HG02678 (cell line): ENCODE results near the gene FAM98C.

Source experiments
- ATAC-seq: cut with Tn5 transposase; IDR thresholded peaks from one replicate; pipeline ENCODE4 v1.9.1; 2021; ENCODE audit warnings: mild to moderate bottlenecking, moderate library complexity; ENCODE audit not compliant: unreplicated experiment

Gene FAM98C

DNA sequence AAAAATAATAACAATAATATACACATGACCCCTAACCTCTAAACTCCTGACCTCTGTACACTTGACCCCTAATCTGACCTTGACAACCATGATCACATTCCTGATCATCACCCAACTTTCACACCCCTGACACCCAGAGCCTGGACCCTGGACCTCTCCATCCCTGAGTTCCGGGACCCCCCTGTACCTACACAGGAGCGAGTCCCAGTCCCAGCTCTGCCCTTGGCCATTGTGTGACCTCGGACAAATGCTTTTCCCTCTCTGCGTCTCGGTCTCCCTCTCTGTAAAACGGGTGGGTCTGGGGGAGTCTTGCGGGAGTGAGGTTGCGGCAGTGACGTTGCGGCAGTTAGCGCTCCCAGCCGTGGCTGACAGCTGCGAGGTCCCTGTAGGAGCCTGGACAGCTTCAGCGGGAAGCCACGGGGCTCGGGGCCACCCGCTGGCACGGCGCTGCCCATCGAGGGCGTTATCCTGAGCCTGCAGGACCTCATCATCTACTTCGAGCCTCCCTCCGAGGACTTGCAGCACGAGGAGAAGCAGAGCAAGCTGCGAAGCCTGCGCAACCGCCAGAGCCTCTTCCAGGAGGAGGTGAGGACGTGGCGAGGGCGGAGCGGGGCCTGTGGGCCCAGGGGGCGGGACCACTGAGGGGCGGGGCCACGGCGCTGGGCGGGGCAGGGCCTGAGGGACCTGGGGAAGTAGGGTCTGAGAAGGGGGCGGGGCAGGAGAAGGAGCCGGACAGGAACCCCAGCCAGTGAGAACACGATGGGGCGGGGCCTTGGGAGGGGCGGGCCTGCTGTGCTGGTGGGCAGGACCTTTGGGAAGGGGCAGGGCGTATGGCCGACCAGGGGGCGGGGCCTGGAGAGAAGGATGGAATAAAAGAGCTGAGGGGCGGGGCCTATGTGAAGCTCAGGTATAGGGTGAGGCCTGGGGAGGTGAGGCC lies 49.8 kb downstream of the FAM98C start:
- no peak for ATAC-seq

DNA sequence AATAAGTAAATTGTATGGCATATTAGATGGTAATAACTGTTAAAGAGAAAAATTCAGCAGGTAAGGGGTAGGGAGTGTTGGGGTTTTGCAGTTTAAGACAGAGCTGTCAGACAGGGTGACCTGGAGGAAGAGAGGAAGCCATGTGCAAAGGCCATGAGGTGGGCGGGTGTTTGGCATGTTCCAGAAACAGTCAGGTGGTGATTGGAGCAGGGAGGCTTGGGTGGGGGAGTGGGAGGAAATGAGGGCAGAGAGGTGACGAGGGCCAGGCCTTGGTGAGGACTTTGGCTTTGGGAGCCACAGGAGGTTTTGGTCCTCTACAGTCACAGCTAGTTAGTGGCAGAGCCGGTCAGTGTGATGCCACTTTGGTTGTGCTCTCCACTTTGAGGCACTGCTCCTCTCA lies 50.7 kb downstream of the FAM98C start:
- ATAC-seq: no peak

DNA sequence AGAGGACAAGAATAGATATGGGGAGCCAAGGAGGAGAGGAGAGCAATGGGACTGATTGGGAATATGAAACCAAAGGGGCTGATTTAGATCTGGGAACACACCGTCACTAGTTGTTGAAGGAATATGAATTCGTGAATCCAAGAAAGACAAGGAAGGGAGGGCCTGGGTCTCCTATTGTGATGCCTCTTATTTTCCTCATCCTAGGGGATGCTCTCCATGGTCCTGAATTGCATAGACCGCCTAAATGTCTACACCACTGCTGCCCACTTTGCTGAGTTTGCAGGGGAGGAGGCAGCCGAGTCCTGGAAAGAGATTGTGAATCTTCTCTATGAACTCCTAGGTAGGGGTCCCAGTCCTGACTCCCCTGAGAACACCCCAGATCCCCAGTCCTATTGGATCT lies 52.1 kb downstream of the FAM98C start:
- ATAC-seq: no peak

DNA sequence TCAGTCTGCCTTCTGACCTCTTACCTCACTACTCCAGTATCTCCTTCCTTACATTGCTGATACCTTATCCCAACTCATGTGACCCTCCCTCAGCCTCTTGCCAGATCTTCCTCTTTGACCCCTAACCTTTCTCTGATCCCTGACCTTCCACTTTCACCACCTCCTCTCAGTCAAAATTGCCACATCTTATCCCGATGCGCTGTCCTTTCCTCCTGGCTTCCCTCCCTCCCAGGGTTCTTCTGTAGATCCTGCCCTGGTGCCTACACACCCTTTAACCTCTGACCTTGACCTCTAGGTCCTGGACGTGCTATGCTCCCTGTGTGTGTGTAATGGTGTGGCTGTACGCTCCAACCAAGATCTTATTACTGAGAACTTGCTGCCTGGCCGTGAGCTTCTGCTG lies 54.3 kb downstream of the FAM98C start:
- ATAC-seq: no peak

DNA sequence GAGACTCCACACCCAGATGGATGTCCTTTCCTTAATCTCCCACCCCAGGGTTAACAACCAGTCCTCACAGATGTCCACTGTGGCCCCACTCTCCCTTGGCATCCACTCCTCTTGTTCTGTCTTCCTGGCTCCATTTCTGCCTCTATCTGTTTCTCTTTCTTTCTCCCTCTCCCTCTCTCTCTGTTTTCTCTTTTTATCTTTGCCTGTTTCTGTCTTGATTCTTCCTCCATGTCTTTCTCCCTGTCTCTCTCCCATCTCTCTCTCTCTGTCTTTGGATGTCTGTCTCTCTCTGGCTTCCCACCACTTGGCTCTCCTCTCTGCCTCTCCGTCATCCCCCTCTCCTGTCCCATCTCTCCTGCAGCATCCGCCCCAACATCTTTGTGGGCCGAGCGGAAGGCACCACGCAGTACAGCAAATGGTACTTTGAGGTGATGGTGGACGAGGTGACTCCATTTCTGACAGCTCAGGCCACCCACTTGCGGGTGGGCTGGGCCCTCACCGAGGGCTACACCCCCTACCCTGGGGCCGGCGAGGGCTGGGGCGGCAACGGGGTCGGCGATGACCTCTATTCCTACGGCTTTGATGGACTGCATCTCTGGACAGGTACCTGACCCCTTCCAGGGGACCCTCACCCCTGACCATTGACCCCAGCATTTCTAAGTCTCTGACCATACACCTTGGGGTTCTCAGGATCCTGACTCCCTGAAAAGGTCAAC lies 55.0 kb downstream of the FAM98C start:
- ATAC-seq: no peak
